HTR-8/SVneo (cell line): ENCODE measurements around the gene HLA-DMB.

Source experiments
- DNase-seq: peaks from one replicate; pipeline ENCODE4 v3.0.0; 2011; ENCODE audit warnings: low spot score, mixed read lengths; ENCODE audit not compliant: insufficient read length
- FAIRE-seq: peaks from 2 replicates; lab custom pipeline; 2011; peaks lifted over from hg19 to GRCh38; lab: Jason Lieb, UNC

HLA-DMB gene

DNA sequence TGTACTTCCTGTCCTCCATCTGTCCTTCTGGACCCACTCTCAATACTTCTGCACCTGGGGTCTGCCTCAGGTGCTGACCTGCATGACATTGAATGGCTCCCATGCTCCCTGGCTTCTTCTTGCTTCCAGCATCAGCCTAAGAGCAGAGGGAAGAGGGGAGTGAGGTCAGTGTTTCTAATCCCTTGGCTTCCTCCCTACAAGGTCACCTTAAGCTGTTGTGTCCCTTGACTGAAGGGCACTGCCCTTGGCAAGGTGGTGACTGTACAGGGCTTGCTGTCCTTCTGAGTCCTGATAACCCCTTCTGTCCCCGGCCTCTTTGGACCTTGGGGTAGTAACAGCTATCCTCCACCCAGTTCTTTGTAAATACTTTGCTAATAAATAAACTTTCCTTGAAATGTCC is 9.6 kb downstream of the HLA-DMB start:
- no peak for DNase-seq

DNA sequence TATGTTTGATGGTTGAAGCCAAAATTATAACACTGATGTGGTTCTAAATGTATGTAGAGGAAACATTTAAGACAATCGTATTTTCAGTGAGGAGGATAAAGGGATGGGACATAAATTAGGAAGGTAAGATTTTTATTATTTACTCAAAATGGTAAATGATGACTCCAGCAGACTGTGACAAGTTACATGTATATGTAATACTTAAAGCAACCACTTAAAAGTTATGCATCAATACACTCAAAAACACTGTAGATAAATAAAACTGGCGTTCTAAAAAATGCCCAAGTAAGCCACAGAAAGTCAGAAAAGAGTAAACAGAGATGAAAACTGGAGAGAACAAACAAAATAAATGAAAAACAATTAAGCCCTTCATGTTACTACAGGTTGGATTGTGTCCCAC is 18.7 kb downstream of the HLA-DMB start:
- DNase-seq (no peak), FAIRE-seq (no peak)

More for the DNA sequence above, 9.6 kb downstream of the HLA-DMB start:
- no peak for FAIRE-seq

DNA sequence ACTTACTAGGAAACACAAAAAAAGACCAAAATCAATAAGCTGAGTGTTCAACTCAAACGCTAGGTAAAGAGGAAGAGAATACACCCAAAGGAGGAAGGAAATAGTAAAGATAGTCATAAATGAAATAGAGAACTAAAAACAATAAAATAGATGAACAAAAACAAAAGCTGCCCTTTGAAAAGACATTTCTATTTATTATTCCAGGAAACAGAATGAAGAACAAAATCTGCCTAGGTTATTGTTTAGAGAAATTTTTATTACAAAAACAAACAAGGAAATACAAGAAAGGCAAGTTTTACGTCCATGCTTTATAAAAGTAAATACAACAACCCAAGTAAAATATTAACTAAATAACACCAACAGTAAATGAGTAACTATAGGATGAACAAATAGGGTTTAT is 20.1 kb downstream of the HLA-DMB start:
- DNase-seq (no peak), FAIRE-seq (no peak)

DNA sequence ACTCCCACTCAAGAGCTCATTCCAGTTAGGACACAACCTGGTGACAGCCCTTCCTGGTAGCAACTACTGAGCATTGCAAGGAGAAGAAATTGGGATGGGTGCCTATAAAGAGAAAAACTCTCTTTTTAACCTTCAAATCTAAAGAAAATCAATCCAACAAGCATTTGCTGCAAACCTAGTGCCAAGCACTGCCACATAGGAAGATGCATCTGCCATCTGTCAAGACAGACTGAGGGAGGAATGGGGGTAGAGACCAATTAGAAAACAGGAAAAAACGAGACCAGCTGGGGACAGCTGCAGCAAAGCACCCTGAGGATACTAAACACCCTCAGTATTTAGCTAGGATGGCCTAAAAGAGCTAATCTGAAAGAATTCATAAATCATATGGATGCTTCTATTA is 27.9 kb downstream of the HLA-DMB start:
- no peak for DNase-seq
- no peak for FAIRE-seq

DNA sequence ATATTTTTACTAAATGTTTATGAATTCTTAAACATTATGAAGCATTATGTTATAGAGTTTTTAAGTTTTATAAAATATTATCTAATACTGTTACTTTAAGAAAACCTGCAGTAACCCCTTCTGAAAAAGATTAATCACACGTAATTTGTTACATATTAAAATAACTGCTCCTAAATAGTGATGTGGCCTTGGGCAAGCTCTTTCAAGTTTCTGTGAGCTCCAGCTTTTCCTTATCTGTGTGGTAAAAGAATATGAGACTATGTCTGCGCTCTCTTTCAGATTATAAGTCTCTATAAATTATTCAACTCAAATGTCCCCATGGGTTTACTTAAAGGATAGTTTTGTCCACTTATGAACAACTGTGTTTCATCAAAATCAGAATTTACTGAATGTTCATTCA is 31.9 kb downstream of the HLA-DMB start:
- no peak for FAIRE-seq
- DNase-seq: no peak

DNA sequence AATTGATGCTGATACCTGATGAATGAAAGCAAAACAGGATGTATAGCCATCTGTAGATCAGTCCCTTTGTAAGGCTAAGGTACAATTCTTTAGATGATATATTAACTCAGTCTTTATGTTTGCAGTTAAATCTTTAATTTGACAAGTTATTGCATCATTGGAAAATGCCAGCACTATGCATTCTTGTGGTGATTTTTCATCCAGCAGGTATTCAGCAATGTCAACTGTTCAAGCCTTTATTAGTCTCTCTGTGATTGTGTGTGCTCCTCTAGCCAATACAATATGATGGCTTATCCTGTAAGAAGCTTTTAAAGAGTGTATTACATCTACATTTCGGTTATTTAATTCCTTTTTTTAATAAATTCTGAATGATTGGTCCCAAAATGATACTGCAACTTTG is 34.3 kb downstream of the HLA-DMB start:
- no peak for DNase-seq
- no peak for FAIRE-seq

DNA sequence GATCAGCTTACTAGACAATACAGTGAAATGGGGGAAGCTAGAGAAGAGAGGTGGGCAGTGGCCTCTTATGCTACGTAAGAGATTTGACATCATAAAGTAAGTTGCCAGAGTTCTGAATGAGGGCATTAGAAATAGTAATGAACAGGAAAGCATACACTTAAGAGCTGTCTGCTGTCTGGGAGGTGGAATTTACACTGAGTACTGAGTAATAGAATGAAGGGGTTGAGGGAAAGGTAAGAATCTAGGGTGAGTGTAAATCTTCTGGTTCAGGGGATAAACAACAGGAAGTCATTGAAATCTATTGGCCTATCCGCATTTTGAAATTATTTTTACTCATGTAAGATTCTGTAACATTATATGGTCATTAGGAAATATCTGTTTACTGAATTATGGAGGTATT is 35.8 kb downstream of the HLA-DMB start:
- FAIRE-seq: no peak
- DNase-seq: no peak

DNA sequence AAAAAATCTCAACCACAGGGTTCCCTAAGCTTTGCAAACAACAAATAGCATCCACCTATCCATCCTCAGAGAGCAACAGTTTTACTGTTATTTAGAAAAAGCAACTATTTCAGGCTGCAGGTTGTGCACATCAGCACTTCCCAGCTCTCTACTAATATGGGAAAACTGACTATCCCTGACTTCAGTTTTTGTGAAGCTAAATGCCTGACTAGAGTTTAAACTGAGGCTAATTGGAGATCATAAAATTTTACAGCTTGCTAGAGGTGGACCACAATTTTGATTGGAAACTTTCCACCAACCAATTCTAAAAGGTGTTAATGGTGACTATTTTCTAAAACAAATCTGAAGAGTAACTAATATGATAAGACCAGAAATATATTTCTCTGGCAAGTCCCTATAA is 36.9 kb downstream of the HLA-DMB start:
- DNase-seq: no peak
- FAIRE-seq: no peak

DNA sequence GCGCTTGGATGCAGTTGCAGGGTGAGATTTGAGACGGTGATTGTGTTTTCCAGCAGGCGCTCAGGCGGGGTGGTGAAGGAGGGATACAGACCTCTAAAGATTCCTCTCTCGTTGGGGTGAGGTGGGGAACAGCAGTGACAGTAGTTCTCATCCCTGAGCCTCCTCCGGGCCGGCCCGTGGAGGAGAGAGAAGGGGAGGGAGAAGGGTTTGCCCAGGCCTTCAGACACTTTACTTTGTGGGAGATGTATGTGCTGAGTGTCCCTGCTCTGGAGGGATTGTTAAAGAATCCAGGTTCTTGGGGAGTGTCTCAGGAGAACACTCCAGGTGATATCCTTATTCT is 45.9 kb downstream of the HLA-DMB start:
- no peak for FAIRE-seq
- no peak for DNase-seq

DNA sequence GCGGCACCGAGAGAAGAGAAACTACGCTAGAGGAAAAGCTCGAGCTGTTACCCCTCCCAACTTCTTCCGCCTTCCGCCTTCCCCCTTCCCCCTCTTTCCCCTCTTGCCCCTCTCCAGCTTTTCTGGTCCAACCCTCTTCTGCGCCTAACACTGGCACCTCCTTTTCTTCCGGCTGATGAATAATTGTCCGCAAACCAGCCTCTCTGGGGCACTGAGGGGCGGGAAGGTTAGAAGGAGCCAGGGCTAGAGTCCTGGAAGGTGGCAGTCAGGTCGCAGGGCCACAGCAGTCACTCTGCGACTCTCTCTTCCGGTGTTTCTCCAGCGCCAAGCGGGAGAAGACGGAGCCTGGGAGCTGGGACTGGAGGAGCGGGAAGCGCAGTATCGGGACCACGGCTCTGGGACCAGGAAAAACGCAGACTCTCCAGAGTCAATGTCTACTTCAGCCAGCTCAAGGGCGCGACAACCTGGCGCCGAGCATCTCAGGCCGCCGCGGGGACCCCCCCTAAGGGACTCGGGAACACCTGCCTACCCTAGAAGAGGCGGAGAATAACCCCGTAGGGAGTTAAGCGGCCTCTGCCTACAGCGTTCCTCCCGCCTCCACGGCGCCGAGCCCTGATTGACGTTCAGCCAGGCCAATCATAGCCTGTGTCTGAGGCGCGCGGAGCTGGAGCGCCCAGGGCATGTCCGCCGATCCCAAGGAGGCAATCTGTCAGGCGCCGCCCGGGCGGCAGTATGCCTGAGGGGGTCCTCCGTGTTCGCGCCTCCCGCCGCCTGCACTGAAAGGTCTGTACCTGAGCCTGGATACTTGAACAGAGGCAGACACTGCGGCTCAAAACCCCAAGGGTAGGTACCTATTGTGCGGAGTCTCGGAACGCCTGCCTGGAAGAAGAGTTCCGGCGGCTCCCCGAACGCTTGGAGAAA is 46.5 kb downstream of the HLA-DMB start:
- FAIRE-seq (peak; percentile 80), DNase-seq (peak; percentile 98)

DNA sequence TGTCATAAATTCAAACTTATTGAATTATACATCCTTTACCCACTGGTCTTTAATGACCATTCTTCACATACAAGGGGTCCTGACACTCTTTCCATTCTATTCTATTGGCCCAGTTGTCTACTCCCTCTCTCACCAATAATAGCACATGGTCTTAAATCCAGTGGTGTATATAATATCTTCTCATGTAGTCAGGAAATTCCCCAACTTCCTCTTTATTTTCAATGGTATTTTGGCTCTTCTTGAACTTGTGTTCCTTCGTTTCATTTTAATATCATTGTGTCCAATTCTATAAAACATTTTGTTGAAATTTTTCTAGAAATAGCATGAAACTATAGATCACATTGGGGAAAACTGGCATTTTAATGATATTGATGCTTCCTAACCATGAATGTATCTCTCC is 50.0 kb downstream of the HLA-DMB start:
- no peak for FAIRE-seq
- no peak for DNase-seq

DNA sequence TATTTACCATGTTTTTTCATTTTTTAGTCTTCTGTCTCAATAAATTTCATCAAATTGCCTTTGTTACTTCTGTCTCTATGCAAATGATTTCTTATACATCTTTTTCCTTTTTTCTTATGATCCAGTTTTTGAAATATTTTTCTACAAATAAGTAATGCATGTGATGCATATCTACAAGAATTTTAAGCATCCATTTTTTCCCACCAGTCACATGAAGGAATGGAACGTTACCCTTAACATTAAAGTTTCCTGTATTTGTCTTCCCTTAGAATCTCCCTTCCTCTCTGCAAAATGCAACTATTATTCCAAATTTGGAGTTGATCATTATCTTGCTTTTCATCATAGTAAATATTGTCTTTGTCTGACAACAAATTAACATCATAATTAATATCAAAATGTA is 51.3 kb downstream of the HLA-DMB start:
- no peak for FAIRE-seq

DNA sequence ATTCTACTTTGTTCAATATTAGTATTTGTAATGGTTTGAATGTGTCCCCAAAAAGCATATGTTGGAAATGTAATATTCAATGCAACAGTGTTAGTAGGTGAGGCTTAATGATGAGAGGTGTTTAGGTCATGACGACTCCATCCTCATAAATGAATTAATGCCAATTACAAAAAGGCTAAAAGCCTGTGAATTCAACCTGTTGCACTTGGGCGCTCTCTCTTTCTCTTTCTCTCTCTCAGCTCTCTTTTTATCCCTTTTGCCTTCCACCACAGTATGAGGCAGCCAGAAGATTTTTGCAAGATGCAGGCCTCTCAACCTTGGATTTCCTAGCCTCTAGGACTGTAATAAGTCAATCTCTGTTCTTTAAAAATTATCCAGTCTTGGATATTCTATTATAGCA is 52.3 kb downstream of the HLA-DMB start:
- no peak for DNase-seq
- no peak for FAIRE-seq

More for the DNA sequence above, 51.3 kb downstream of the HLA-DMB start:
- no peak for DNase-seq

DNA sequence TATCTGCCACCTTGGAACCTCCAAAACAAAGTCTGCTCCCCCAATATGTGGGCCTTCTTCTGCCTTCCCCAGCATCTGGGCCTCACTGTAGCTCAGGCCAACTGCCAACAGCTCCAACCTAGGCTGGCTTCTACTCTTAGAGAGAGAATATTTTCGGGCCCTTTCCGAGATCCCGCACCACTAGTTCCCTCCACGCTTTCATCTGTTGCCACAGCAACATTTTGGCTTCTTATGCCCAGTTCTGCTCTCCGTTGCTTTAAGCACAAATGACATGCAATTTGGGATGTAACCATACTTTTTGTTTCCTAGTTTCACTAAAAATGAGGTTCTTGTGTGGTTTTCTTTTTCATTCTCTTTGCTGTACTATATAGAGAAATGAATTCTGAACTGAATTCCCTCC is 53.2 kb downstream of the HLA-DMB start:
- no peak for FAIRE-seq

DNA sequence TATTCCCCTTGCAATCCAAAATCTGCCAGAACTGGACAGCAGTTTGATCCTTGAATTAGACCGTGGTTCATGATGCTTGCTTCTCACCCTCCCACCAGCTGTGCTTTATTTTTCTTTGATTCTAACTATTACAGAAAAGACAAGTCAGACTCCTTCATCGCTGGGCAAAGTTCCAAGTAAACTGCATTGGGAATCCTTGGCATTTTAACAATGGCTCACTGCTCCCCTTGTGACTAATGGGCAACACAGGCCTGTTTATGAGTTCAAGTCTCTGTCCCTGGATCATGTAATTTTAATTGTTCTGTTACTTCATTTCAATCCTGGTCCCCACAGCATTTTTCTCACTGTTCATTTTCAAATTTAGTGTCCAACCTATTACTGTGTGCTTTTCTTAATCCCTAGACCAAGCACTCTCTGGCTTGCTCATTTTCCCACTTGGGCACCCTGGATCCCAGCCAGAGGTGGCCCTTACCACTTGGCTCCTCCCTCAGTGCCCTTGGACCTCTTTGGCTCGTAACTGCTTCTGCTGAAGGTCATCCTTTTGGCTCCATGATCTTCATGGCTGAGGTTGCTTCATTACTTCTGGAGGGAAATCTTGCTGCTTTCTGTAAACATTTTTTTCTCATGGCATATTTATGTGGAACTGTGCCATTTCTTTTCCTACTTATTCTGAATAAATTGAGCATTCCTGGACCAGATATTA is 54.0 kb downstream of the HLA-DMB start:
- no peak for DNase-seq
- no peak for FAIRE-seq

More for the DNA sequence above, 53.2 kb downstream of the HLA-DMB start:
- DNase-seq: no peak

DNA sequence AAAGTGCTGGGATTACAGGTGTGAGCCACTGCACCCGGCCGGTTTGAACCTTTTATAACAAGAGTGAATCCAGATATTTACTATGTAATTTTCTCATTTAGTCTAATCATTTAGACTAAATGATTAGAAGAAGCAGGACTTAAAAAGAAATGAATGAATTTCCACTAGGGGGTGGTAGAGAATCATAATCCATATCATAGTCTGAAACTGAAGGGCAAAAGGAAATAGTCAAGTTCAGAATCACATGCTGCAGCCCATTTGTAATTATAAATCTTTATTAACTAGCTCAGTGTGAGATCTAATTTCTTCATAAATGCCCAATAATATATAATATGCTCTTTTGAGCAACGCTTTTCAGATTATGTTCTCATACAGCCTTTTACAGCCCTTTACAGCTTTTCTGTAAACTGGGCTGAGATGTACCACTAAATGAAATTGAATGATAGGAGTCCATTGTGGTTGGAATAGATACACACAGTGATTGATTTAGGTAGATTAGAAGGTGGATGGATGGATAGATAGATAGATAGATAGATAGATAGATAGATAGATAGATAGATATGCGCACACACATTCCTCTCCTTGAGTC is 55.0 kb downstream of the HLA-DMB start:
- no peak for FAIRE-seq
- peak; percentile 54 for DNase-seq
